T1000 (cell line): Measurements from ENCODE around the gene REV3L.

ENCODE experiments used
- DNase-seq: peaks from one replicate; lab custom pipeline; 2025; ENCODE audit warnings: mixed read lengths; lab: John Stamatoyannopoulos, UW

Gene REV3L

DNA sequence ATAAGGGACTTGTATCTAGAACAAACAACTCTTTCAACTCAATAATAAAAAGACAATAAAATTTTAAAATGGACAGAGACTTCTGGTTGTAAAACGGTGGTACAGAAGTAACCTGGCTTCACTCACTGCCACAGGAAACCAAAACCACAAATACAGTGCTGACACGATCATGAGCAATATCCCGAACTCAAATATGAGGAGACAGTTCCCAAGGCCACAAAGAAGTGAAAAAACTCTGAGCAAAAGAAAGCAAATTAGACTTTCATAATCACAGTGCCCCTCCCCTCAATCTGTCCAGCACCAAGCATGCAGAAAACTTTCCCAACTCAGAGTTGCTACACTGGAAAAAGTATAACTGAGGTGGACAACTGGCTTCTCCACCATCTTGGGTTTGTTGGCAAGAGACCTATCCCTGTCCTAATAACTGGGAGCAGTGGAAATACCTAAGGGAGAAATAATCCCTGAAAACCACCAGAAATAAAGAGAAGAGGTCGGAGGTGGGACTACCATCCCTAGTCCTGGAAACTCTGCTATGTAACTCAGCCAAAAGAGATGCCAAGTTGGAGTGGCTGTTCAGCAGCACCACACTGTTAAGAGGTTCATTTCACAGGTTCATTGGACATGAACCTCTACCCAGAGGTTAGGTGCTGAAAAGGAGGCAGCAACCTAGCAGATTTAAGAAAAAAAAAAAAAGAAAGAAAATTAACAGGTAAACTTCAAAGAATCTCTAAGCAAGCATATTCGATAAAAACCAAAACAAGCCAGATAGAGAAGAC is 55.5 kb downstream of the REV3L start:
- DNase-seq = no peak

DNA sequence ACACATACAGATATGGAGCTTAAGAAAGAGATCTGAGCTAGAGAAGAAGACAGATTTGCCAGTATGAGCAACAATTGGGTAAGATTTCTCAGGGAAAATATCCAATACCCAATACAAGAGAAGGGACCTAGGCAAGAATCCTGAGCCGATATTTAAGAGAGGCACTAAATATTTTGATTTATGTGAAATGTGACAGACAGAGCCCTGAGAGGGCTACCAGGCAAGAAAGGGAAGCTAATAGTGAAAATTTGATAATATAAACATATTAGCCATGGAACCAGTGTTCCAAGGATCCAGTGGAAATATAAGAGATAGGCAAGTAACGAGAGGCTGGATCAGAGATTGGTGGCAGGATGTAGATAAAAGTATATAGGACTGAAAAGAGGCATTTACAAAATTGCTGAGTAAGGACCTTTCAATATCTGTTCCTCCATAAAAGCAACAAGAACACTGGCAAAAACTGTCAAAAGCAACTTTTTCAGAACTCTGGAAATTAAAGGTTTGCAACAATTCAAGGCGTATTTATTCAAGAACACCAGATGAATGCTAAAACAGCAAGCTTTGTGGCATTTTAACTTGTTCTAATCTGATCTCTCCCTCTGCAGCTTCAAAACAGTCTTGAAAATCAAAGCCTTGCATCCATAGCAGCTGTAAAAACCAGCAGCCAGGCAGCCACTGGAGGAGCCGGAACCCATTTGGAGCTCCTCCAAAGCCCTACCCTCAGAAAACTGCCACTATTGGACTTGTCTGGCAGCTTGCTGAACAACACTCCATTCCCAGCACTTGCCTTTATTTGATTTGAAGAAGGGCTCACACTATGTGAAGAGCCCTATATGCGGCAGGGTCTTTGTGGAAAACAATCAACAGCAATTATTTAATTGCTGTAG is 58.8 kb downstream of the REV3L start:
- DNase-seq = no peak

DNA sequence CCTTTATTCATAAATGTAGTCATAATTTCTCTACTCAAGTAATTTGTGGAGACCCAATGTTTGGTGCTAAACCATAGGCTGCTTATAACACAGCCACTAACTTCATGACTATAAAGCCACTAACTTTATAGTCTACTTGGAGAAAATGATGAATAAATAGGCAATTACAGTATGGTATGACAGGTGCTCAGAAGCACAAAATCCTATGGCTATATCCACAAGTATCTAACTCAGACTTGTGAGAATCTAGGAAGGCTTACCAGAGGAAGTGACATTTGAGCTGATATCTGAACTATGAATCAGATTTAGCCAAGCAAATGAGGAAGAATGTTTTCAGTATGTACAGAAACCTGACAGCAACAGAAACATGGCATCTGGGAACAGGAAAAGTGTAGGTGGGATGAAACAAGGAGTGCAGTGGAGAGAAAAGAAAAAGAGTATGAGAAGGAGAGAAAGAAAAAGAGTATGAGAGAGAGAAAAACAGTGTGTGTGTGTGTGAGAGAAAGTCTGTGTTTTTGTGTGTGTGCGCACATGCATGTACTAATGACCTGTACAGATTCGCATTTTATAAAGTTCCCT is 59.9 kb downstream of the REV3L start:
- DNase-seq = no peak

DNA sequence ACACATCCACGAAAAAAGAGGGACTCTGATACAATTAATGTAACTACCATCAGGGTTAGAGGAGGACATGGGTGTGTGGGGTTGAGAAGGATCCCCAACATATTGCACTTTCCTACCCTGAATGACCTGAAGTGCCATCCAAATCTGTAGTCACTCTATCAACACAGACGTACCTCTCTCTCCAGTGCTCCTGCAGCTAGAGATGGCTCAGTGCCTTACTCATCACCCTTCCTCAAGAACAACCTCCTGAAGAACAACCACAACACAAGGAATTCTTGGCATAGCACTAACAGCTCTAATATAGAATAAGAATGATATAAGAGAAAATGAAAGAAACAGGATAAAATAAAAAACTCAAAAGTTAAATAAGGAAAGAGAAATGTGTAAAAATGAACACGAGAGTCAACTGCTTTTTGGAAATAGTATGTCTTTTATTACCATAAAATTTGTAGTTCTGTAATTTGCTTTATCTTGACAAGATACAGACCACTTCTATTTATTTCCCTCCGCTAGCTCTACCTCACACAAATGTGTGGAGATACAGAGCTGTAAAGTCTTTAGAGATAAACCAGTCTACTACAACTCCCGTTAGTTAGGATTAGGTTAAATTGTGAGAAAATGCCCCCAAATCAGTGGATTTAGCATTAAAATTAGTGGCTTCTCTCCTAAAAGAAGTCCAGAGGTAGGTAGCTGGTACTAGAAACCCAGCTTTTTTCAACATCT is 63.9 kb downstream of the REV3L start:
- no peak for DNase-seq

DNA sequence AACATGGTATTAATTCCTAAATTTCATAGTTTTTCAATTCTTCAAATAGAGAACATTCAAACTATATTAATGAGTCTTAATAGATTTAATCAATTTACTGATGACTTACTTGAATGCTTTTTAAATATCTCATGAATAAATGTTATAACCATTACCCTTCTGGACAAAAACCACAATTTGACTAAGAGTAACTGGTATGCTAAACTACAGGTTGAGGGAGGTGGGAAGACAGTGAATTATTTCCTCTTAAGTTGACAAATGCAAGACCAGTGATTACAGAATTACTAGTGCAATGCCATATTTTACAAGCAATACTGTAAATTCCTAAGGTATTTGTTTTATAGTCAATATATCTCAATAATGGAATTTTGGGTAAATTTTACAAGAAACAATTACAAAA is 65.1 kb downstream of the REV3L start:
- no peak for DNase-seq

DNA sequence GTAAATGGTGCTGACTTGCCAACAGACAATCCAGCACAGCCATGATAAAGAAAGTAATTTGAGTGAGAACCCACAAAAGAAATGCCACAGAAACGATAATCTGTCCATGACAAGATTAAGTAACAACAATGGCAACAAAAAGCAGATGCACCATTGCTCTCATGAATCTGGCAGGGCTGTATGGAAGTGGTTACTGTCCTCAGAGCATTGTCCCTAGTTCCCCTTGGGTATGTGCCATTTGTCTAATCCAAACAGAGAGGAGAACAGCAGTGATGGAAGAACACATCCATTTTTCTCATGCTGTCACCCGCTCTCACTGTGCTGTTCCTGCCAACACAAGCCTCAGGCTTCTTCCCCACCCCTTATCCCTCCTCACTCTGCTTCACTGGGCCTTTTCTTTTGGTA is 65.8 kb downstream of the REV3L start:
- DNase-seq = no peak

DNA sequence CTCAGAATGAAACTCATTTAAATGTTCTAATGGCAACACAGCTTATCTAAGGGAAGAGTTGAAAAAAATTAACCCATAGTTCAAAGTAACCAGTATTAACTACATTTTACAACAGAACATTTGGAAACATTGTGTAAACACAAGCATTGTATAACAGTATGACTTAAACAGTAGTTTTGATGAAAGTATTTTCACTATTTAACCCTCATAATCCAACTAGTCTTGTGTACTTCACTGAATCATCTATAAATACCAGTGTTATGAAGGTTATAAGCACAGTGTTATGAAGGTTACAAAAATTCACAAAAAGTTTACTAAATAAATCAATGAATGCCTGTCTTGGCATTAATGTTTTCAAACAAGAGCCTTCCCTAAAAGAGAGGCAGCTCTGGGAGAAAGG is 66.5 kb downstream of the REV3L start:
- no peak for DNase-seq

DNA sequence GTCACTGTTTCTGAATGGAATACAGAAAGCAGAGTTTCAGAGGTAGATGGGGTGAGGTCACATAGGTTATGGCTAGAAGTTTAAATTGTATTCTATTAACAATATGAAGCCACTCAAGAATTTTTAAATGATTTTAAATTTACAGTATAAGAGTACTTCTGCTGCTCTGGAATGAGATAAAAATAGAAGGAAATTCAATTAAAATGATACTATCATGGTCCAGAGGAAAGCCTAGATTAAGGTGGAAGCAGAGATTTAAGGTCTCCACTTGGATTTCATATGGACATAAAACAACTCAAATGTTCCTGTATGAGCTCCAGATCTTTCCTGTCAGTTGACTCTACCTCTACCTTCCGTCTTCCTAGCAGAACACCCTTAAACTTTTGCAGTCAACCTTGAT is 68.6 kb downstream of the REV3L start:
- DNase-seq = no peak

DNA sequence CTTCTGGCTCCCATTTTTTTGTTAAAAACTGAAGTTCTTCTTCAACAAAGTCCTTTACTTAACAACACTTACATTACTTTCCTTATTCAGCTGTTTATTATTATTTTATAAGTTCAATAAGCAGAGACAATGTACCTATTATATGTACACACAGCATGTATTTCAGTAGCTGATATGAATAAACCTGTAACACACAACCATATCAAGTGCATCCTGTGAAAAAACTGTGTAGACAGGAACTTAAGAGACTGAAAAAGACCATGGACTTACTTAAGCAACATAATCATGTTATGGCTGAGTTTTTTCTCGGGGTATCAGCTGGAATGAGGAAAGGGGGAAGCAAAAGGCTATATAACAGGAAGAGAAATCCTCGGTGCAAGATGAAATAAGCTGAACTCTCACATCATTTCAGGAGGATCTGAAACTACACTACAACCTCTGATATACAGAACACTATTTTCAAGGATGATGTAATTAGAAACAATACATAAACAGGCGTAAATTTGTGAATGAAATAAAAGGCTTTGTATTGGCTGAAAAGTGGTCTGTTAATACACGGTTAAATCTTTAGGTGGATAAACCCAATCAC is 70.9 kb downstream of the REV3L start:
- DNase-seq = no peak

DNA sequence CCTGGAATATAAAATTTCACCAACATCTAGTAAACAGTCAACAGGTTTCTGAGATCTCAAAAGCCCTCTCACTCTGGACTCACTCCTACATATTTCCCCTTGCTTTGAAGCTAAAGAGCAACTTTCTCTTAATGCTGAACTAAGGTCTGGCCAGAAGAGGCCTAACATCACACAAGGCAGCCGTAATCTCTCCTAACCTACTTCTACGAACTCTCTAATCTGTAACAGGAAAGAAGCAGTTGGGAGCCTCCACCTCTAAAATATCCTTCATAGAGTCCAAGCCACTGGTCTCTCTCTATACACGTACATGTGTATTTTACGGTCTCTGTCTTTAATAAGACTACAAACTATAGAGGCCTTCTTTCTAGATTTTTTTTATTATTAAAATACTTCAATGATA is 72.0 kb downstream of the REV3L start:
- DNase-seq = no peak

DNA sequence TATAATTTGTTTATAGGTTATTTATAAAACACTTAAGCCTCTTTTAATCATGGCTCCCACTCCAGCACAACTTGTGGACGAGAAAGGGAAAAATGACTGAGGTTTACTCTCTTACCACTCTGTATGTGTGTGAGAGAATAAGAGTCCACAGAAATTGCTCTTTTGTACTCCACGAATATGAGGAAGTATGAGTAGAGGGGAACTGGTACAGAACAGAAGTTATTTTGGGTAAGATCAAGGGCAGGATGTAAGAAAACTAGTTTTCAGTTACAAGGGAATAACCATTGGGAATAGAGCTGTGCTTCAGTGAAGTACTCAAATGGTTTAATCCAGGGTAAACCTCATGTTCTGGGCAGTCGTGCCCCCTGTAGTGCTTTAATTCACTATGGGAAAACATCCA is 72.6 kb downstream of the REV3L start:
- DNase-seq = no peak

DNA sequence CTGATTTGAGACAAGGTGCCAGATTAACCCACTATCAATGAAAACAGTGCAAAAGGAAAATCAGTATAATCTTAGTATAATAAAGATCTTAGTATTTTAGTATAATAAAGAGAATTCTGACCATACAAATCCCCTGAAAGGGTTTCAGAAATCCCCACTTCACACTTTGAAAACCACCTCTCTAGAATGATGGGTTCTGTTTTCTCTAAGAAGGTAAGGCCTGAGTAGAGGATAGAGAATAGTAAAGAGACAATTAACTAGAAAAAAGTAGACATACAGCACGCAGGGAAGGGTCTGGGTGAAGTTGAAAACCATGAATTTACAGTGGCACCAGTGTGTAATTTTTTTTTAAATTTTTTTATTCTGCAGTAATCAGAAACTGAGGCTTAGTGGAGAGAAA is 73.6 kb downstream of the REV3L start:
- no peak for DNase-seq

DNA sequence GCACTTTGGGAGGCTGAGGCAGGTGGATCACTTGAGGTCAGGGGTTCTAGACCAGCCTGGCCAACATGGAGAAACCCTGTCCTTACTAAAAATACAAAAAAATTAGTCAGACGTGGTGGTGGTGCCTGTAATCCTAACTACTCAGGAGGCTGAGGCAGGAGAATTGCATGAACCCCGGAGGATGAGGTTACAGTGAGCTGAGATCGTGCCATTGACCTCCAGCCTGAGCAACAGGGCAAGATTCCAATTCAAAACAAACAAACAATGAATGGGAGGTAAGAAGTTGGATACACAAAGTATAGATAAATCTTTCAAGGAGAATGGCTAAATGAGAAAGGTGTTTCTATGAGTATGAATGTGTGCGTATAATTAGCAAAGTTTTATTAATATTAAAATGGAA is 75.3 kb downstream of the REV3L start:
- no peak for DNase-seq

DNA sequence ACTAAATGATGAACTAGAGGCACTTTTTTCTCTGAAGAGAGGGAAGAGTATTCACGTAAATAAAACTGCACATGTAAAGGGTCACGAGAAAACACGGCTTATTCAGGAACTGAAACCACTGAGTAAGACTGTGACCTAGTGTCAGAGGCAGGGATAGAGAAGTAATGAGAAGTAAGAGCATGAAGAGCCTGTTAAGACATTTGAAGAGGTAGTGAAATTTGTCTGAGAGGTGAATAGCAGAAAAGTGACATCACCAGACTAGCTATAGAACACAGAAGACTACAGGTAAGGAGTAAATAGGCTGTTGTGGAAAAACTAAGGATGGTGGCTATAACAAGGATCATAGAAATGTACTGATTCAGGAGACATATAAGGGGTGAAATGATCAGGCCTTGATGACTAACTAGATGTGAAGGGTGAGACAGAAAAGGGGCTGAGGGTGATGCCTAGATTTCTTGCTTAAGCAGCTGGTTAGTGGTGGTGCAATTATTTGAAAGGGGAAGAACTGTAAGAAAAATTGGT is 76.8 kb downstream of the REV3L start:
- DNase-seq = no peak

DNA sequence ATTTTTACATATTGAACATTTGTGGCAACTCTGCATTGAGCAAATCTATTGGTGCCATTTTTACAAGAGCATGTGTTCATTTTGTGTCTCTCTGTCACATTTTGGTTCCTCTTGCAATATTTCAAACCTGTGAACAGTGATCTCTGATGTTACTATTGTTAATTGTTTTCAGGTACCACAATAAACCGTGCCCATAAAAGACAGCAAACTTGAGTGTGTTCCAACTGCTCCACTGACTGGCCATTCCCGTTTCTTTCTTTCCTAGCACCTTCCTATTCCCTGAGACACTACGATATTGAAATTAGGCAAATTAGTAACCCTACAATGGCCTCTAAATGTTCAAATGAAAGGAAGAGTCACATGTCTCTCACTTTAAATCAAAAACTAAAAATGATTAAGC is 79.6 kb downstream of the REV3L start:
- no peak for DNase-seq

DNA sequence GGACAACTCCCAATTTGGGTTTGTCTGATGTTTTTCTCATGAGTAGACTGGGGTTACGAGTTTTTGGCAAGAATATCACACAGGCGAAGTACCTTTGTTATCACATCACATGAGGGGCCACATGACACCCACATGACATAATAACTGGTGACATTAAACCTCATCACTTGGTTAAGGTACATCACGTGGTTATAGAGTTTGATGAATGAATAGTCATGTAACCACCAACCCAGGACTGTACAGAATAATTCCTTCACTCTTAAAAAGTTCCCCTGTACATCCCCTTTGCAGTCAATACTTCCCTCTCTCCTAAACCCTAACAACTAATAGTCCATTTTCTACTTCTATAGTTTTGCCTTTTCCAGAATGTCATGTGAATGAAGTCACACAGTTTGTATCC is 83.4 kb downstream of the REV3L start:
- no peak for DNase-seq

DNA sequence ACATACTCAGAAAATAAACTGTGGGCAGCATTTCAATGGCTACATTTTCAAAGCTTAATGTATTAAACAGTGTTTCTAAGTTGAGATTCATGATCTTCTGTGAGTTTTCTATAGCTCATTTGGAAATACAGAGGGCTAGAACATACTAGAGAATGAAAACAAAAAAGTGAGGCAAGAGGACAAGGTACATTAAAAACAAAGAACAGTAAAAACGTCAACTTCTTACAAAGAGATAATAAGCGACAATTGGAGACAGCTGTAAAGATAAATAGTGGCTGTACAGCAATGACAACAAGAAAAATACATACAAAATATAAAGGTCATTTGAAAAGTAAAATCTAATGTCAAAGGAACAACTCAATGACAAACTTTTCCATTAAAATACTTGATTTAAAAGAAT is 94.3 kb downstream of the REV3L start:
- DNase-seq = no peak

DNA sequence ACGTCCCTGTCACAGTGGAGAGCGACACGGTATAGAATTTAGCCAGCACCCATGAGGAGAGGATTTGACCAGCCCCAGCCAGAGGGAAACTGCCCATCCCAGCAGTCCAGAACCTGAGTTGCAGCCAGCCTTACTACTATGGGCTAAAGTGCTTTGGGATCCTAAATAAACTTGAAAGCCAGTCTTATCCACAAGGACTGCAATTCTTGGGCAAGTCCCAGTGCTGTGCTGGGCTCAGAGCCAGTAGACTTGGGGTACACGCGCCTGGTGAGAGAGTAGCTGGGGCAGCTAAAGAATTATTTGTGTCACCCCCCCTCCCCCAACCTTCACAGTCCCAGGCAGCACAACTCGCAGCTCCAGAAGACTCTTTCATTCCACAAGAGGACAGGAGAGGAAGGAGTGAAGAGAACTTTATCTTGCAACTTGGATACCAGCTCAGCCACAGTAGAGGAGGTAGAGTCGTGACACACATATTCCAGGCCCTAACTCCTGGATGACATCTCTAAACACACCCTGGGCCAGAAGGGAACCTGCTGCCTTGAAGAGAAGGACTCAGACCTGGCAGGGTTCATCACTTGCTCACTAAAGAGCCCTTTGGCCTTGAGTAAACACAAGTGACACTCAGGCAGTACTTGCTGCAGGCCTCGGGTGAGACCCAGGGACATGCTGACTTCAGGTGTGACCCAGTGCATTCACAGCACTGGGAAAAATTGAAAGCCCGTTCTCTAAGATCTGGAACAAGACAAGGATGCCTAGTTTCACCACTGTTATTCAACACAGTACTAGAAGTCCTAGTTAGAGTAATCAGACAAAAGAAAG is 100.3 kb downstream of the REV3L start:
- DNase-seq = no peak

DNA sequence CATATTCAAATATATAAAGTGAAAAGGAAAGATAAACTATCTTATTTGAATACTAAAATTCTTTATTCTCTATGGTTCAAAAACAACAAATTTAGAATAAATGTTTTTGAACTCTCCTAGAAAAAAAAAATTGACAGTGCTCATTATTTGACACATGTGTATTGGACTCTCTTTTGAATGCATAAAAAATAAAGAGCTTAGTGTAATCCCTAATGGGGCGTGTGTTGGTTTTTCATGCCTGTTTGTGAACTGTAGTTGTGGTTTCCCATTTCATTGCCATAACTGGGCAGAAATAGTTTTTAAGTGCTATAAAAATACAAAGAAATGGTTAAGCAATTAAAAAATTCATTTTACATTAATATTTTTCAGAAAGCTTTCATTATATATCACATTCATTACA is 101.3 kb downstream of the REV3L start:
- no peak for DNase-seq

DNA sequence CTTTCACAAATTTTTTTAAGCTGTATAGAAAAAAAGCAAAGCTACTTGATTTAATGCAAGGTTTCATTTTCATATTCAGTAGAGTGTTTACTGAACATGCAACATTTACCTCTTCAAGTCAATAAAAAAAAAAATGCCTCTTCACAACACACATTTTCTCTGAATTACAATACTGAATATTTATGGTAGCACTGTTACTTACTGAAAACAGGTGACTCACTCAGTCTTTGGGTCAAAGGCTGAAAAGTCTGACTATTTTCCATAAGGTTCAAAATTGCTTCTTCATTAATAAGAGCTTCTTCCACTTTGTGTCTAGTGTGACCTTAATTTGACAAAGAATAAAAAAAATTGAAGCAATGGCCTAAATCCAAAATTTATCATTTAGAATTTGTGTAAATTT is 101.9 kb downstream of the REV3L start:
- DNase-seq = no peak

DNA sequence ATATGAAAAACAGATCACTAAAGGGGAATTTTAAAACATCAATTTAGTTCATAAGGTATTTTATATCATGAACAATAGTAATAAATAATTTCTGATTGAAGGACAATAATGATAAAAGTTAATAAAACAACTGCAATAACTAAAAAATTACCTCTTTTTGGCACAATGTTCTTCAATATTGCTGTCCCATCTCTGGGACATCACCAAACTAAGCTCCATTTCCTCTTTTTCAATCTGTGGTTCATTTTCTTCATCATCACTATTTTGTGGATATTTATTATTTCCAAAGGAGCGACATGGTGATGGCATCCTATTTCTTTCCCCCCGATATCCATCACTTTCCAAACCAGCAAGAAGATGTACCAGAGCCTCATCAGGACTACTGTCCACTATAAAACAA is 103.2 kb downstream of the REV3L start:
- DNase-seq = no peak
